Central memory CD8-positive, alpha-beta T cell (primary cell): ENCODE data around the gene FDPS.

Experiments used
- ATAC-seq: fragments of 150-1000 bp; cut with Tn5 transposase; replicated peaks from 2 replicates; pipeline ENCODE4 v1.10.0; 2022; ENCODE audit warnings: mild to moderate bottlenecking, moderate FRiP score, moderate number of reproducible peaks; ENCODE audit not compliant: poor library complexity, severe bottlenecking; ENCODE audit errors: extremely low read depth
- DNase-seq, 2 donors: peaks; one replicate each; pipeline ENCODE4 v3.0.0; 2021; ENCODE audit warnings: low spot score in 2 of 2
- H3K27ac Mint-ChIP-seq: one replicate; pipeline ENCODE4 v1.8.0; 2022; ENCODE audit warnings: low read depth, mild to moderate bottlenecking, moderate library complexity, mixed read lengths
- H3K27me3 Mint-ChIP-seq: one replicate; pipeline ENCODE4 v1.8.0; 2022; ENCODE audit warnings: mixed read lengths
- H3K36me3 Mint-ChIP-seq: one replicate; pipeline ENCODE4 v1.8.0; 2022; ENCODE audit warnings: mild to moderate bottlenecking, moderate library complexity, mixed read lengths; ENCODE audit not compliant: insufficient read depth
- H3K4me1 Mint-ChIP-seq: one replicate; pipeline ENCODE4 v1.8.0; 2022; ENCODE audit warnings: mixed read lengths
- H3K4me3 Mint-ChIP-seq: one replicate; pipeline ENCODE4 v1.8.0; 2022; ENCODE audit warnings: mild to moderate bottlenecking, moderate library complexity, mixed read lengths
- H3K9me3 Mint-ChIP-seq: one replicate; pipeline ENCODE4 v1.8.0; 2022; ENCODE audit warnings: mixed read lengths

The FDPS gene

DNA sequence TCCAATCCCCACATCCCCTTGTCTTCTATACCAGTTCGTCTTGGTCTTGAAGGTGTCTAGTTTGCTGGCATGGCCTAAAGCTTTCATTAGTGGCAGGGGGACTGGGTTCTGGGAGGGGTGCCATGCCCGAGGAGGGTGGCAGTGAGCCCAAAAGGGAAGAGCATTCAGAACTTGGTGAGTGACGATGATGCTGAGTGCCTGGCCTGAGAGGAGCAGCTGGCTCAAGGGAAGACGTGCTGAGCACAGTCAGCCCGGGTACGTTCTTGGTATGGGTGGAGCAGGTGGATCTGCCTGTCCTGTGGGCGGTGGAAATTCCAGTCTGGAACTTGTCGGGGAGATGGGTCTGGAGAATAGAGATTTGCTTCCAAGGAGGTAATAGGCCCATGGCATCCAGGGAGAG is 4.6 kb downstream of the FDPS start:
- Mint-ChIP-seq H3K27ac (no peak overlapping the region), H3K9me3 (no peaks in the 10 kb centered on the region), H3K4me3 (no peak overlapping the region), H3K27me3 (no peaks in the 10 kb centered on the region), H3K4me1 (peaks cover 25% of the 10 kb centered on the region), H3K36me3 (peaks cover 21% of the 10 kb centered on the region)
- no peak for DNase-seq
- ATAC-seq: no peak

DNA sequence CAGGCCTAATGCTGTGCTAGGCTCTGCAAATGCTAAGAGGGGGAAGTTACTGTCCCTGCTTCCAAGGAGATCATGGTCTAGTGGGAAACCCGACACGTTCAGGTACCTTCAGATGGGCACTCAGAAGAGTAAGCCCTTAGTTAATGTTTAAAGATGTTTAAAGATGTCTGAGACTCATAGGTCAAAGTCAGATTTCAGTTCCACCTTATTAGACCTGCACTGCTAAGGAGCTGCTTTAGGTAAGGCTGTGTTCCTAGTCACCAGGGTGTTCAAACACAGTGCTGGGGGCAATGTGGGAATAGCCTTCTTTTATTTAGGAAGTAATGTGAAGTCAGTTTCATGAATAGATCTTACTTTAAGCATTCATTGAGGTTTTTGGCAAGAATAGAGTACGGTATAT is 8.3 kb downstream of the FDPS start:
- no peak for DNase-seq
- Mint-ChIP-seq H3K9me3 (no peaks in the 10 kb centered on the region), H3K36me3 (peaks cover 17% of the 10 kb centered on the region), H3K4me1 (peaks cover 14% of the 10 kb centered on the region), H3K27me3 (no peaks in the 10 kb centered on the region), H3K27ac (no peak overlapping the region), H3K4me3 (no peak overlapping the region)
- ATAC-seq: no peak

DNA sequence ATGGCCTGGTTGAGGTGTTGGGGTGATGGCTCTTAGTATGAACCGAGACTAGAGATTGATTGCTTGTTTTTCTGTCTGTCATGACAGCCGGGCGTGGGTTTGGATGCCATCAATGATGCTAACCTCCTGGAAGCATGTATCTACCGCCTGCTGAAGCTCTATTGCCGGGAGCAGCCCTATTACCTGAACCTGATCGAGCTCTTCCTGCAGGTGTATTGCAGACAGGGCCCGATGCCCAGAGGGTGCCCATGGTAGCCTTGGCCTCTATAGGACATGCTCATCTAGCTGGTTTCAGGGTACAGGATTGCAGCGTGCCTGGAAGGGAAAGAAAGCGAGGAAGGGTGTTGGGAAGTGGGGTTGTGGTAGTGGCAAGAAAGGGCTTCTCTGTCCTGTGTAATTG is 9.4 kb downstream of the FDPS start:
- H3K4me1 Mint-ChIP-seq: peaks cover 14% of the 10 kb centered on the region
- no peak overlapping the region for H3K27ac Mint-ChIP-seq
- H3K36me3 Mint-ChIP-seq: peaks cover 10% of the 10 kb centered on the region
- no peak for ATAC-seq
- H3K27me3 Mint-ChIP-seq: no peaks in the 10 kb centered on the region
- no peak overlapping the region for H3K4me3 Mint-ChIP-seq
- DNase-seq: no peak
- no peaks in the 10 kb centered on the region for H3K9me3 Mint-ChIP-seq

DNA sequence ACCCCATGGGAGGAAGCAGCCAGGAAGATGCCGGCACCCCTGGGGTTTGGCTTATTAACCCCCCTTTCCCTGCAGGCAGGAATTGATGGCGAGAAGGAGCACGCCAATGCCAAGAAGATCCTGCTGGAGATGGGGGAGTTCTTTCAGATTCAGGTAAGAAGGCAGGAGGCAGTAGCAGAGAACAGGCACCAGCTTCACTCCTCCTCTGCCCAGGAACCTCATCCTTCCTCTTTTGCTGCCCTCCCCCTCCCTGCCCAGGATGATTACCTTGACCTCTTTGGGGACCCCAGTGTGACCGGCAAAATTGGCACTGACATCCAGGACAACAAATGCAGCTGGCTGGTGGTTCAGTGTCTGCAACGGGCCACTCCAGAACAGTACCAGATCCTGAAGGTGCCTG is 10.9 kb downstream of the FDPS start:
- Mint-ChIP-seq H3K4me3 (peak overlapping the region; percentile 27), H3K4me1 (peaks cover 14% of the 10 kb centered on the region), H3K27me3 (no peaks in the 10 kb centered on the region), H3K36me3 (peaks cover 9% of the 10 kb centered on the region), H3K27ac (no peak overlapping the region), H3K9me3 (no peaks in the 10 kb centered on the region)
- ATAC-seq (no peak), DNase-seq (no peak)

DNA sequence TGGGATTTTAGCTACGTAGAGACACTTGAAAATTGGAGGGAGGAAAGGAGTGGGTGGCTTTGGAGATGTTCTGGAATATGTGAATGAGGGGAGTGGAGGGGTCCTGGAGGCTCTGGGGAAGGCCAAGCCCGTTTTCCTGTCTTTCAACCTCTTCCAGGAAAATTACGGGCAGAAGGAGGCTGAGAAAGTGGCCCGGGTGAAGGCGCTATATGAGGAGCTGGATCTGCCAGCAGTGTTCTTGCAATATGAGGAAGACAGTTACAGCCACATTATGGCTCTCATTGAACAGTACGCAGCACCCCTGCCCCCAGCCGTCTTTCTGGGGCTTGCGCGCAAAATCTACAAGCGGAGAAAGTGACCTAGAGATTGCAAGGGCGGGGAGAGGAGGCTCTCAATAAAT is 11.6 kb downstream of the FDPS start:
- Mint-ChIP-seq H3K27me3 (no peaks in the 10 kb centered on the region), H3K36me3 (peaks cover 10% of the 10 kb centered on the region), H3K4me1 (peaks cover 14% of the 10 kb centered on the region), H3K4me3 (peak overlapping the region; percentile 27), H3K9me3 (no peaks in the 10 kb centered on the region), H3K27ac (no peak overlapping the region)
- DNase-seq: no peak
- no peak for ATAC-seq

DNA sequence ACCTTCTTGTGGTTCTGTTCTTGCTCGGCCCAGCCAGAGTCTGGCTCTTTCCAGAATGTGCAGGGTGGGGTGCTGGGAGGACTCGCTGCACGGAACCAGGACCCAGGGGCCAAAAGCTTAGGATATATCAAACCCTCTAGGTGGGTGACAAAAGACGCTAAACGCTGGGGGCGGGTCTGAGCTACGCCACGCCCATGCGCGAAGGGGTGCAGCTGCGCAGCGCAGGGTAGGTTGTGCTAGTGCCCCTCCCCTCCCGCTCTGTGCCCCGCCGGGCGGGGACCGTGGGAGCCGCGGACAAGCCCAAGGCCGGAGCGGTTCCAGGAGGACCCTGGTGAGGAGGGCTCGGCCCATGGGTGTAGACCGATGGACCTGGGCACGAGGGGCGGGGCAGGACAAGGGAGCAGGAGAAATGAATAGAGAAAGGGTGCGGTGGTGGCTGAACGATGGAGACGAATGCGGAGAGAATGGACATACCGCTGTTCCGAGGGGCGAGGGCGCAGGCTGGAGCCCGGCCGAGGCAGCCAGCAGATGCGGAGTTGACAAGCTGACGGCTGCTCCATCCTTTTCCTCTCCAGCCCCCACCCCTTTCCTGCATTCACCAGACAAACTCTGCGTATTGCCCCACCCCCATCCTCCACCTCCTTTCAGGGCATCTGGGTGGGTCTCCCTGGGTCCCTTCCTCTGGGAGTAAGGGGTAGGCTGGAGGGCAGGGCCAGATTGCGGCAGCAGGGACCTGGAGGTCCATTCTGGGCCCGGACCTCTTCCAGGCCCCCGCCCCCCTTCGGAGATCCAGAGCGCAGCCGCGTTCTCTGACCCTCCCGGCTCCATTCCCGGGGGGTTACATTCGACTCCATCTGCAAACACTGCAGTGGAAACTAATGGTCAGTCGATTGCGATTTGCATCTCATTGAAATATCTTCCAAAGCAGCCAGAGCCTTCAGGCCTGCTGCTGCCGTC is 12.3 kb downstream of the FDPS start, which contains the start of gene RUSC1:
Gene RUSC1, plus strand, starts transcription at position 234 of the 957 bp plus-strand sequence. CDS start 880 bp downstream, outside the sequence.
- peak within 1 kb of the TSS; percentile 84 for H3K4me3 Mint-ChIP-seq
- ATAC-seq (no peak), DNase-seq (no peak)
- H3K27ac Mint-ChIP-seq: no peak within 1 kb of the TSS
- H3K36me3 Mint-ChIP-seq: peaks cover 10% of the 10 kb centered on the region
- no peaks in the 10 kb centered on the region for H3K9me3 Mint-ChIP-seq
- no peaks in the 10 kb centered on the region for H3K27me3 Mint-ChIP-seq
- peaks cover 16% of the 10 kb centered on the region for H3K4me1 Mint-ChIP-seq

DNA sequence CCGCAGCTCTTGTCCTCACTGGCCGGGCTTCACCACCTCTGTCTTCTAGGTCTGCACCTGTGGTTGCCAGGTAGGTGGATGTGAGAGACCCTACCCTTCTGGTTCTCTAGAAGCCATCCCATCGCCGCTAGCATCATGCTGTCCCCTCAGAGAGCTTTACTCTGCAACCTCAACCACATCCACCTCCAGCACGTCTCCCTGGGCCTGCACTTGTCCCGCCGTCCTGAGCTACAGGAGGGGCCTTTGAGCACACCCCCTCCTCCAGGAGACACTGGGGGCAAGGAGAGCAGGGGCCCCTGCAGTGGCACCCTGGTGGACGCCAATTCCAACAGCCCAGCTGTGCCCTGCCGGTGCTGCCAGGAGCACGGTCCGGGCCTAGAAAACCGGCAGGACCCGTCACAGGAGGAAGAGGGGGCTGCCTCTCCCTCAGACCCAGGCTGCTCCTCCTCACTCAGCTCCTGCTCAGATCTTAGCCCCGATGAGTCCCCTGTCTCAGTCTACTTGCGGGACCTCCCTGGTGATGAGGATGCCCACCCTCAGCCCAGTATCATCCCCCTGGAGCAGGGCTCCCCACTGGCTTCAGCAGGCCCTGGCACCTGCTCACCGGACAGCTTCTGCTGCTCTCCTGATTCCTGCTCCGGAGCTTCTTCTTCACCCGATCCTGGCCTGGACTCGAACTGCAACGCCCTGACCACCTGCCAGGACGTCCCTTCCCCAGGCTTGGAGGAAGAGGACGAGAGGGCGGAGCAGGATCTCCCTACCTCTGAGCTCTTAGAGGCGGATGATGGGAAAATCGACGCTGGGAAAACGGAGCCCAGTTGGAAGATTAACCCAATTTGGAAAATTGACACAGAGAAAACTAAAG is 13.2 kb downstream of the FDPS start:
- peak overlapping the region; percentile 84 for H3K4me3 Mint-ChIP-seq
- no peak overlapping the region for H3K27ac Mint-ChIP-seq
- H3K27me3 Mint-ChIP-seq: no peaks in the 10 kb centered on the region
- H3K4me1 Mint-ChIP-seq: peaks cover 20% of the 10 kb centered on the region
- H3K36me3 Mint-ChIP-seq: peaks cover 12% of the 10 kb centered on the region
- no peak for DNase-seq
- H3K9me3 Mint-ChIP-seq: no peaks in the 10 kb centered on the region
- no peak for ATAC-seq

DNA sequence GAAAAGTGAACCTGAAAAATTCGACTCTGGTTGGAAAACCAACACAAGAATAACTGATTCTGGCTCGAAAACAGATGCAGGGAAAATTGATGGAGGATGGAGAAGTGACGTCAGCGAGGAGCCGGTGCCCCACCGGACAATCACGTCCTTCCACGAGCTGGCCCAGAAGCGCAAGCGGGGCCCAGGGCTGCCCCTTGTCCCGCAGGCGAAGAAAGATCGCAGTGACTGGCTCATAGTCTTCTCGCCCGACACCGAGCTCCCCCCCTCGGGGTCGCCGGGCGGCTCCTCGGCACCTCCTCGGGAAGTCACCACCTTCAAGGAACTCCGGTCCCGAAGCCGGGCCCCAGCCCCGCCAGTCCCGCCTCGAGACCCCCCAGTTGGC is 13.9 kb downstream of the FDPS start:
- peaks cover 20% of the 10 kb centered on the region for H3K4me1 Mint-ChIP-seq
- no peak for ATAC-seq
- H3K9me3 Mint-ChIP-seq: no peaks in the 10 kb centered on the region
- no peak overlapping the region for H3K27ac Mint-ChIP-seq
- no peaks in the 10 kb centered on the region for H3K27me3 Mint-ChIP-seq
- H3K4me3 Mint-ChIP-seq: peak overlapping the region; percentile 84
- H3K36me3 Mint-ChIP-seq: peaks cover 11% of the 10 kb centered on the region
- DNase-seq: no peak

DNA sequence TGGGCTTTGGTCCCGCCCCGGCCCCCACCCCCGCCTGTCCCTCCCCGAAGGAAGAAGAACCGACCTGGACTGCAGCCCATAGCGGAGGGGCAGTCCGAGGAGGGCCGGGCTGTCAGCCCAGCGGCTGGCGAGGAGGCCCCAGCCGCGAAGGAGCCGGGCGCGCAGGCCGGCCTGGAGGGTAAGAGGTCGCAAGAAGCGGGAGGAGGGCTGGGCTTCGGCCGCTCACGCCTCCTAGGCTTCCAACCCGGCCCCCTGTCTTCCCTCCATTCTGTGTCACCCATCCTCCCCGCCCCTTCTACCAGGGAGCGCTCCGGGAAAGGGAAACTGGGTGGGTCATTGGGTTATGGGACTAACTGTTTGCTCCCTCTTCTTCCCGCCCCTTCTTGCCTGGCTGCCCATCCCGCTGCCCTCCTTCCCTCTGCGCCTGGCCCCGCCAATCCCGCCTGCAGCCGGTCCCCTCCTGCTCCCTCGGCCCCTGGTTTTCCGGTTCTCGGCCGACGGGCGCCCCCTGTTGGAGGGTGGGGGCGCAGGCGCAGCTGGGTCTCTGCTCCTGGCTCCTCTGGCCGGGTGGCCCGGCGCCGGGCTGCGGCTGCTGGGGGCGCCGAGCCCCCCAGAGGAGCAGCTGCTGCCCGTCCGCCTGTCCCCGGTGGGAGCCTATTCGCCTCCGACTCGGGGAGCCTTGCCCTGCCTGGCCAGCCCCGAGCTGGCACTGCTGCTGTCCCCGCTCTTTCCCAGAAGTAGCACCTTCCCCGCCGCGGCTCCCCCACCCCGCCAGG is 14.5 kb downstream of the FDPS start:
- Mint-ChIP-seq H3K27ac (no peak overlapping the region), H3K27me3 (no peaks in the 10 kb centered on the region), H3K4me3 (peak overlapping the region; percentile 84), H3K4me1 (peaks cover 20% of the 10 kb centered on the region), H3K36me3 (peaks cover 10% of the 10 kb centered on the region), H3K9me3 (no peaks in the 10 kb centered on the region)
- ATAC-seq (peak; percentile 57), DNase-seq (peak; percentile 73 to 85)

DNA sequence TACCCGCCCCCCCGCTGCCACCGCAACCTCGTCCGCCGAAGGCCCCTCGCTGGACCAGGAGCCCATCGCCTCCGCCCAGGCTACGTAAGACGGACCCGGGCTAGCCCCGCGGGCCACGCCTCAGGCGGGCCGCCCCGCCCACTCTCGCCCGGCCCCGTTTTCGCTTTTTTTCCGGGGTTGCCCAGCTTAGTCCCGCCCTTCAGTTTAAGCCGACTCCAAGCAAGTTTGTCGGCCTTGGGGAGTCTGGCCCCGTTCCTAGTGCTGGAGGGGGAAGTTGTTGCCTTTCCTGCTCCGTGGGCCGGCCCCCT is 15.0 kb downstream of the FDPS start:
- DNase-seq: peak; percentile 53 to 59
- Mint-ChIP-seq H3K27me3 (no peaks in the 10 kb centered on the region), H3K27ac (peak overlapping the region; percentile 74), H3K4me3 (peak overlapping the region; percentile 84), H3K9me3 (no peaks in the 10 kb centered on the region), H3K36me3 (peaks cover 10% of the 10 kb centered on the region), H3K4me1 (peaks cover 20% of the 10 kb centered on the region)
- ATAC-seq: peak; percentile 66

DNA sequence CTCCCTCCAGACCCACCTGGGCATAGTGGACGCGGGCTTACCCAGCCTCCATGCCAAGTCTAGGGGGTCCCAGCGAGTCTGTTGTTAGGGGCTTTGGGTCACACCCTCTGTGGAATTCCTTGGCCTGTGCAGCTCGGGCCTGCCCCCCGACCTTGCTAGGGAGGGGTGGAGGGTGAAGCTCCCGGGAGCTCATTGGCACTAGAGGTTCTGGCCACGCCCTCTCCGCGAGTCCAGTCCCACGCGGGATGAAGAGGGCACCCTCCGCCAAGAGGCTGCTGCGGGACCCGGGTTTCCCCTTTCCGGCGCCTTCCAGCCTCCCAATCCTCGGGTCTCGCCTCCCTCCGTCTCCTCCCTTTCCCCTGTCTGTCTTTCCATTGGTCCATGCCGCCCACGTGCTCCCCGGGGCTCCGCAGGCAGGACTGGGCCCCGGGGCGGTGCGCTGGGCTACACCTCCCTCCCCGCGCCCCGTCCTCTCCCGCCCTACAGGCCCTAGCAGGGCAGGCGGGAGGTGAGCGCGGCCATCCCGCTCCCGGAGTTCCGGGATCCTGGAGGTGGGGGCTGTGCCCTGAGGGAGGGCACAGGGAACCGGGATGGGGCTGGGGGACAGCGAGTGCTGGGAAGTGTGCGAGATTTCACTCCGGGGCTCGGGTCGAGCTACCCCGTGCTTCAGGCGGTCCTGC is 15.5 kb downstream of the FDPS start:
- H3K36me3 Mint-ChIP-seq: peaks cover 12% of the 10 kb centered on the region
- DNase-seq: peak; percentile 64 to 69
- H3K27ac Mint-ChIP-seq: peak overlapping the region; percentile 74
- H3K27me3 Mint-ChIP-seq: no peaks in the 10 kb centered on the region
- ATAC-seq: peak; percentile 82
- peaks cover 20% of the 10 kb centered on the region for H3K4me1 Mint-ChIP-seq
- H3K4me3 Mint-ChIP-seq: peak overlapping the region; percentile 84
- no peaks in the 10 kb centered on the region for H3K9me3 Mint-ChIP-seq
